Measurements from ENCODE around the gene ZNF70.
"Not testable (repeated sequence)": the region's sequence is repeated elsewhere in the genome, so short reads cannot be mapped to it uniquely, and the experiment has no call there.

The ZNF70 gene

GRCh38 chr22:23742505-23743264 lies 8.2 kb downstream of the ZNF70 start:
- no peak for TF ChIP-seq CTCF (IDR thresholded peaks at IDR 0.05)
- Histone ChIP-seq H3K4me1 (ENCODE audit: control insufficient read depth in 1 of 2, insufficient read depth in 1 of 2, low read depth in 1 of 2, low read length in 1 of 2) (no peaks in the 10 kb centered on the region), H3K36me3 (peaks cover 24% of the 10 kb centered on the region), H3K9me3 (no peaks in the 10 kb centered on the region), H3K4me3 (ENCODE audit: low read depth in 1 of 2, low read length in 1 of 2) (no peak overlapping the region), H3K27me3 (no peaks in the 10 kb centered on the region), H3K27ac (no peak overlapping the region)

GRCh38 chr22:23737696-23738095 lies 13.2 kb downstream of the ZNF70 start:
- H3K27me3 ChIP-seq, result no peaks in the 10 kb centered on the region
- no peaks in the 10 kb centered on the region for H3K4me1 ChIP-seq (ENCODE audit: control insufficient read depth in 1 of 2, insufficient read depth in 1 of 2, low read depth in 1 of 2, low read length in 1 of 2)
- no peak overlapping the region for H3K4me3 ChIP-seq (ENCODE audit: low read depth in 1 of 2, low read length in 1 of 2)
- H3K36me3 ChIP-seq, result peaks cover 3% of the 10 kb centered on the region
- no peaks in the 10 kb centered on the region for H3K9me3 ChIP-seq
- TF ChIP-seq CTCF (IDR thresholded peaks at IDR 0.05), result no peak
- no peak overlapping the region for H3K27ac ChIP-seq

GRCh38 chr22:23728108-23728507 lies 22.8 kb downstream of the ZNF70 start:
- H3K4me1 ChIP-seq (ENCODE audit: control insufficient read depth in 1 of 2, insufficient read depth in 1 of 2, low read depth in 1 of 2, low read length in 1 of 2); H3K27ac ChIP-seq; H3K9me3 ChIP-seq; H3K4me3 ChIP-seq (ENCODE audit: low read depth in 1 of 2, low read length in 1 of 2); H3K36me3 ChIP-seq; H3K27me3 ChIP-seq: not testable (repeated sequence)

- Histone ChIP-seq H3K27me3 (no peaks in the 10 kb centered on the region), H3K27ac (no peak overlapping the region), H3K4me1 (ENCODE audit: control insufficient read depth in 1 of 2, insufficient read depth in 1 of 2, low read depth in 1 of 2, low read length in 1 of 2) (no peaks in the 10 kb centered on the region), H3K36me3 (no peaks in the 10 kb centered on the region), H3K4me3 (ENCODE audit: low read depth in 1 of 2, low read length in 1 of 2) (no peak overlapping the region), H3K9me3 (no peaks in the 10 kb centered on the region)
- no peak for TF ChIP-seq CTCF (IDR thresholded peaks at IDR 0.05)
Observed at GRCh38 chr22:23722724-23723123, 28.2 kb downstream of the ZNF70 start.

GRCh38 chr22:23722160-23722559 lies 28.8 kb downstream of the ZNF70 start:
- Histone ChIP-seq H3K36me3 (no peaks in the 10 kb centered on the region), H3K4me3 (ENCODE audit: low read depth in 1 of 2, low read length in 1 of 2) (no peak overlapping the region), H3K4me1 (ENCODE audit: control insufficient read depth in 1 of 2, insufficient read depth in 1 of 2, low read depth in 1 of 2, low read length in 1 of 2) (peaks cover 4 to 5% of the 10 kb centered on the region in 2 experiments), H3K27me3 (no peaks in the 10 kb centered on the region), H3K27ac (no peak overlapping the region), H3K9me3 (no peaks in the 10 kb centered on the region)
- TF ChIP-seq CTCF (IDR thresholded peaks at IDR 0.05), result no peak

GRCh38 chr22:23720855-23721254 lies 30.1 kb downstream of the ZNF70 start:
- Histone ChIP-seq H3K4me3 (ENCODE audit: low read depth in 1 of 2, low read length in 1 of 2) (no peak overlapping the region), H3K27ac (no peak overlapping the region), H3K9me3 (no peaks in the 10 kb centered on the region), H3K27me3 (no peaks in the 10 kb centered on the region), H3K4me1 (ENCODE audit: control insufficient read depth in 1 of 2, insufficient read depth in 1 of 2, low read depth in 1 of 2, low read length in 1 of 2) (peaks cover 12% of the 10 kb centered on the region in 2 experiments), H3K36me3 (no peaks in the 10 kb centered on the region)
- TF ChIP-seq CTCF (IDR thresholded peaks at IDR 0.05), result no peak

Data from neutrophil (primary cell).